H1 (cell line): ENCODE data around the gene SELPLG. TPM values are rescaled to one million over a fixed set of nuclear protein-coding genes. Genes with fewer than 3 reads are reported as not detected.

Experiments
- CTCF ChIA-PET: fragments of 300-600 bp; sonication (Branson Sonifier 250); formaldehyde crosslinking; loops from one replicate; lab custom pipeline; 2021; ENCODE audit not compliant: partially characterized antibody; lab: Charles Lee
- POLR2A ChIA-PET: fragments of 300-600 bp; sonication (Branson Sonifier 250); formaldehyde crosslinking; loops from one replicate; lab custom pipeline; 2021; ENCODE audit warnings: inconsistent platforms; ENCODE audit not compliant: partially characterized antibody; lab: Charles Lee
- DNase-seq, 2 experiments: peaks; one replicate each; pipeline versions ENCODE4 v3.0.0 to v3.0.0-alpha.2; 2010 to 2022; ENCODE audit warnings: low spot score in 2 of 2, low read depth in 1 of 2, mixed read lengths in 1 of 2
- FAIRE-seq: peaks from 2 replicates; lab custom pipeline; 2011; peaks lifted over from hg19 to GRCh38; lab: Jason Lieb, UNC
- H2AFZ ChIP-seq: 2 replicates; pipeline ENCODE4 v1.8.1; 2012; ENCODE audit warnings: low read length, inconsistent platforms
- H2AK5ac ChIP-seq: 2 replicates; pipeline ENCODE4 v1.6.1; 2013; ENCODE audit warnings: low read depth, low read length
- H2BK120ac ChIP-seq: replicated peaks from 2 replicates; pipeline ENCODE3; 2013; ENCODE audit warnings: low read depth, low read length, inconsistent platforms
- H2BK12ac ChIP-seq: 2 replicates; pipeline ENCODE4 v1.6.1; 2013; ENCODE audit warnings: low read depth, low read length
- H2BK15ac ChIP-seq: 2 replicates; pipeline ENCODE4 v1.6.1; 2013; ENCODE audit warnings: low read length
- H2BK20ac ChIP-seq: 2 replicates; pipeline ENCODE4 v1.6.1; 2013; ENCODE audit warnings: low read length
- H2BK5ac ChIP-seq: 2 replicates; pipeline ENCODE4 v1.6.1; 2013; ENCODE audit warnings: low read depth, low read length
- H3K14ac ChIP-seq: 2 replicates; pipeline ENCODE4 v1.6.1; 2013; ENCODE audit warnings: inconsistent platforms; ENCODE audit not compliant: insufficient read length
- H3K18ac ChIP-seq: 2 replicates; pipeline ENCODE4 v1.6.1; 2013; ENCODE audit warnings: low read length; ENCODE audit errors: extremely low read depth
- H3K23ac ChIP-seq: 2 replicates; pipeline ENCODE4 v1.6.1; 2013; ENCODE audit warnings: inconsistent platforms; ENCODE audit not compliant: insufficient read length
- H3K23me2 ChIP-seq: 2 replicates; pipeline ENCODE4 v1.6.1; 2013; ENCODE audit warnings: low read depth, low read length
- H3K27ac ChIP-seq: 2 replicates; pipeline ENCODE4 v1.6.1; 2011; ENCODE audit warnings: low read depth, low read length, inconsistent platforms
- H3K27me3 ChIP-seq, 4 experiments: replicated peaks in 1 of 4; 1 replicate in 1 of 4; 2 replicates in 3 of 4; pipeline versions ENCODE4 v1.6.1 to v1.8.1; 2011 to 2013; ENCODE audit warnings: low read length in 3 of 4, mild to moderate bottlenecking in 3 of 4, inconsistent platforms in 2 of 4, mixed read lengths in 2 of 4, moderate library complexity in 1 of 4; ENCODE audit not compliant: control insufficient read depth in 3 of 4, insufficient read depth in 3 of 4; ENCODE audit errors: extremely low read depth in 1 of 4
- H3K36me3 ChIP-seq, 4 experiments: 2 replicates each; pipeline versions ENCODE4 v1.6.1 to v1.8.1; 2011 to 2013; ENCODE audit warnings: mild to moderate bottlenecking in 4 of 4, low read length in 3 of 4, moderate library complexity in 2 of 4, control low read depth in 1 of 4, inconsistent platforms in 1 of 4; ENCODE audit not compliant: insufficient read depth in 4 of 4, control insufficient read depth in 2 of 4
- H3K4ac ChIP-seq: replicated peaks from 2 replicates; pipeline ENCODE3; 2013; ENCODE audit warnings: low read length, low read depth, mixed read lengths, inconsistent platforms; ENCODE audit not compliant: insufficient read length
- H3K4me1 ChIP-seq, 4 experiments: replicated peaks in 1 of 4; 1 replicate in 1 of 4; 2 replicates in 3 of 4; pipeline versions ENCODE4 v1.6.1 to v1.8.1; 2011 to 2013; ENCODE audit warnings: low read length in 3 of 4, inconsistent platforms in 2 of 4, mixed read lengths in 1 of 4; ENCODE audit not compliant: insufficient read depth in 4 of 4, control insufficient read depth in 3 of 4
- H3K4me2 ChIP-seq, 2 experiments: 2 replicates each; pipeline versions ENCODE4 v1.6.1 to v1.8.1; 2011 to 2013; ENCODE audit warnings: low read depth in 2 of 2, low read length in 2 of 2, control low read depth in 1 of 2, inconsistent platforms in 1 of 2, mild to moderate bottlenecking in 1 of 2; ENCODE audit not compliant: insufficient read depth in 1 of 2
- H3K4me3 ChIP-seq, 4 experiments: fragments of 200-600, 300-600 bp in 1 of 4; sonication (generic), shearing (Covaris generic), sonication (Bioruptor Twin) in 1 of 4; 2 replicates each; pipeline versions ENCODE4 v1.5.1 to v1.8.1; 2011 to 2016; ENCODE audit warnings: low read length in 4 of 4, low read depth in 3 of 4, control low read depth in 2 of 4, inconsistent platforms in 2 of 4, mild to moderate bottlenecking in 2 of 4, mixed read lengths in 1 of 4, moderate library complexity in 1 of 4; ENCODE audit not compliant: insufficient read depth in 2 of 4; ENCODE audit errors: extremely low read depth in 1 of 4
- H3K56ac ChIP-seq: replicated peaks from 2 replicates; pipeline ENCODE3; 2013; ENCODE audit warnings: low read depth, mild to moderate bottlenecking, mixed read lengths, low read length, inconsistent platforms; ENCODE audit not compliant: insufficient read length
- H3K79me1 ChIP-seq: 2 replicates; pipeline ENCODE4 v1.6.1; 2013; ENCODE audit warnings: low read depth, low read length, control low read depth
- H3K79me2 ChIP-seq, 2 experiments: 2 replicates each; pipeline versions ENCODE4 v1.6.1 to v1.8.1; 2012 to 2013; ENCODE audit warnings: low read length in 2 of 2, mild to moderate bottlenecking in 2 of 2, inconsistent platforms in 1 of 2; ENCODE audit not compliant: insufficient read depth in 2 of 2, control insufficient read depth in 1 of 2
- H3K9ac ChIP-seq, 4 experiments: replicated peaks in 1 of 4; 1 replicate in 1 of 4; 2 replicates in 3 of 4; pipeline versions ENCODE4 v1.6.1 to v1.8.1; 2011 to 2013; ENCODE audit warnings: low read depth in 3 of 4, low read length in 3 of 4, control low read depth in 2 of 4, mild to moderate bottlenecking in 2 of 4, moderate library complexity in 2 of 4, inconsistent platforms in 1 of 4; ENCODE audit errors: extremely low read depth in 1 of 4
- H3K9me3 ChIP-seq, 2 experiments: 2 replicates each; pipeline versions ENCODE4 v1.6.1 to v1.8.1; 2012 to 2013; ENCODE audit warnings: mild to moderate bottlenecking in 2 of 2, moderate library complexity in 2 of 2, control low read depth in 1 of 2, inconsistent platforms in 1 of 2, low read depth in 1 of 2, low read length in 1 of 2, mixed read lengths in 1 of 2; ENCODE audit not compliant: insufficient read depth in 2 of 2
- H4K20me1 ChIP-seq, 2 experiments: replicated peaks in 1 of 2; 2 replicates each; pipeline versions ENCODE3 to v1.8.1; 2011 to 2013; ENCODE audit warnings: inconsistent platforms in 2 of 2, low read length in 2 of 2, mild to moderate bottlenecking in 1 of 2; ENCODE audit not compliant: insufficient read depth in 2 of 2, control insufficient read depth in 1 of 2
- H4K5ac ChIP-seq: 2 replicates; pipeline ENCODE4 v1.6.1; 2013; ENCODE audit warnings: low read length, low read depth, mixed read lengths, inconsistent platforms; ENCODE audit not compliant: insufficient read length
- H4K8ac ChIP-seq: 2 replicates; pipeline ENCODE4 v1.8.0; 2013; ENCODE audit warnings: mild to moderate bottlenecking, moderate library complexity, low read length, inconsistent platforms; ENCODE audit not compliant: insufficient read depth; ENCODE audit errors: extremely low read depth
- H4K91ac ChIP-seq: replicated peaks from 2 replicates; pipeline ENCODE3; 2013; ENCODE audit warnings: low read length, mixed read lengths, inconsistent platforms; ENCODE audit not compliant: insufficient read length
- ASH2L ChIP-seq: fragments of 200-600, 300-600 bp; sonication (generic); IDR thresholded peaks from one replicate; pipeline ENCODE4 v1.7.1; 2017; ENCODE audit warnings: low read length
- EZH2 ChIP-seq: fragments of 200-600 bp; sonication (generic); IDR thresholded peaks from 2 replicates; pipeline ENCODE4 v1.7.1; 2012; ENCODE audit warnings: low read depth, mild to moderate bottlenecking, moderate library complexity, low read length, inconsistent platforms; ENCODE audit not compliant: severe bottlenecking
- POLR2A ChIP-seq, 2 experiments: IDR thresholded peaks; 1 replicate in 1 of 2; 2 replicates in 1 of 2; pipeline ENCODE4 v1.6.1; 2011; ENCODE audit warnings: low read depth in 2 of 2, low read length in 2 of 2, mild to moderate bottlenecking in 2 of 2; ENCODE audit errors: control extremely low read depth in 1 of 2
- SAP30 ChIP-seq: fragments of 300-600 bp; sonication (generic); IDR thresholded peaks from 2 replicates; pipeline ENCODE4 v1.7.1; 2012; ENCODE audit warnings: low read length, moderate library complexity, mild to moderate bottlenecking, inconsistent platforms; ENCODE audit not compliant: insufficient read depth, insufficient replicate concordance
- SIRT6 ChIP-seq: IDR thresholded peaks from one replicate; pipeline ENCODE4 v1.7.1; 2012; ENCODE audit warnings: low read length, inconsistent platforms
- SP2 ChIP-seq: IDR thresholded peaks from 2 replicates; pipeline ENCODE4 v1.6.1; 2012; ENCODE audit warnings: mild to moderate bottlenecking, low read length, inconsistent platforms
- WGBS, 2 experiments: shearing (Covaris generic) in 1 of 2; methylation state at CpG; one replicate each; pipeline versions ENCODE4 v1.1.6 to v1.1.7; 2013 to 2015; ENCODE audit warnings: low lambda C conversion rate in 2 of 2, mixed read lengths in 2 of 2, inconsistent platforms in 1 of 2, low coverage in 1 of 2, missing lambda C conversion rate in 1 of 2; ENCODE audit not compliant: insufficient replicate concordance in 2 of 2, insufficient coverage in 1 of 2, insufficient read length in 1 of 2; ENCODE audit errors: extremely low coverage in 1 of 2, missing lambda C conversion rate in 1 of 2; 5-methylcytosine and 5-hydroxymethylcytosine counted together
- polyA plus RNA-seq, 7 experiments: library from polyadenylated mRNA; depleted of rRNA in 3 of 7; stranded (reverse) in 5 of 7; unstranded in 2 of 7; fragments of >200 nt in 5 of 7; fragments of 200-250 nt in 2 of 7; gene quantifications; 1 replicate in 5 of 7; 2 replicates in 1 of 7; 4 replicates in 1 of 7; pipeline versions ENCODE4 v1.2.1 to v1.2.3, GENCODE V29; 2011 to 2013; ENCODE audit warnings: missing spikeins in 2 of 7, mixed read lengths in 2 of 7
- total RNA-seq: library from RNA; stranded (reverse); fragmentation: NEBNext Ultra II Directional; extraction: Animal tissue kit (Norgen Biotek cat#: 25700); gene quantifications from 2 replicates; pipeline ENCODE4 v1.2.1, GENCODE V29; 2021
- TF ChIP-seq, protein P1 (sequence below): IDR thresholded peaks from 2 replicates; pipeline ENCODE4 v1.6.1; 2011; ENCODE audit warnings: low read depth, mild to moderate bottlenecking, low read length; ENCODE audit not compliant: insufficient read depth
- TF ChIP-seq, protein P2 (sequence below), 3 experiments: IDR thresholded peaks; 1 replicate in 2 of 3; 2 replicates in 1 of 3; pipeline versions ENCODE4 v1.5.1 to v1.6.1; 2011; ENCODE audit warnings: low read length in 3 of 3, mild to moderate bottlenecking in 3 of 3, inconsistent platforms in 2 of 3, low read depth in 1 of 3, moderate library complexity in 1 of 3; ENCODE audit not compliant: insufficient read depth in 1 of 3; ENCODE audit errors: control extremely low read depth in 1 of 3

Gene SELPLG
- total and polyA plus RNA-seq, 2 of the 8 experiments (the other 6 are each of a cell fraction or from before 2014, with no cell fraction given), result 0.18 TPM; not detected in 1

DNA sequence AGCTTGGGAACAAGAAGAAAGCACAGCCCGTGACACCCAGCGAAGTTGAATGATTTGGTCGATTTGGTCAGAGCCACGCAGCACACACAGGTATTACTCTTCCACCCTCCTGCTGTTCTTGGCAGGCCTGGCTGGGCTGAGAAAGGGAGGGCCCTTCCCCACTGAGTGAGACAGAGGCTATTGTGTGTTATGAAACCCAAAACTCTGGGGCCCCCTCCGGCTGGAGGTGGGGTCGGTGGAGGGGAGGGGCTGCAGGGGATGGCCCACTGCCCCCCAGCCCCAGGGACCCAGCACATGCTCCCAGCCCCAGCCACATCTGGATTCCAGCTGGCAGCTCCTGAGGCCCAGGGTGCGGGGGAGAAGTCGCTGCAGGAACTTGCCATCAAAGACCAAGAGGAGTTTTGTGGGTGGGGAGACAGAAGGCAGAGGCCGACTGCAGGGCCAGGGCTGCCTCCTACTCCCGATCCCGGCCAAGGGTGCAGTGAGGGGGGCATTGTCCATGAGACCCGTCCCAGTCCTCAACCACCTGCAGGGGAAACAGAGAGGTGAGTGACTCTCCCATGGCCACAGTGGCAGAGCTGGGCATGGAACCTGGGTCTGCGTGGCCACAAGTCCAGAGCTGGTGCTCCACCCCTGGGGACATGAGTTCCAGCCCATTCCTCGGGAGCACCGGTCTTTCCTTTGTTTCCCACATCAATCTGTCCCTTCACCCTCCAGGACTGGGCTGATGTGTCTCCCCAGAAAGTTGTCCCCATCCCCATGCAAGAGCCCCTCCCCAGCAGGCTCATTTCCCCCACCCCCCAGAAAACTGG, 44.5 kb downstream of the SELPLG start:
- Histone ChIP-seq H2AFZ (no peak overlapping the region), H3K27me3 (no peaks in the 10 kb centered on the region), H2BK5ac (no peak overlapping the region), H3K14ac (no peak overlapping the region), H3K4me2 (peak overlapping the region; percentile 7 to 25; a peak in 1 of 4 replicates), H4K20me1 (no peaks in the 10 kb centered on the region), H2BK20ac (peak overlapping the region; percentile 93), H3K9me3 (no peaks in the 10 kb centered on the region), H3K79me2 (no peaks in the 10 kb centered on the region), H3K36me3 (no peaks in the 10 kb centered on the region), H3K23me2 (no peaks in the 10 kb centered on the region), H3K23ac (no peak overlapping the region), H2AK5ac (no peak overlapping the region), H2BK12ac (peak overlapping the region; percentile 90; the same call in 1 of the 2 replicates), H3K79me1 (no peaks in the 10 kb centered on the region), H3K9ac (no peak overlapping the region; a peak in 2 of 7 replicates), H4K5ac (peak overlapping the region; percentile 16), H3K4ac (no peak overlapping the region), H2BK120ac (peak overlapping the region; percentile 49), H3K4me1 (peaks cover 0 to 17% (median 11%) of the 10 kb centered on the region in 4 experiments; a peak in 6 of 7 replicates), H4K8ac (0 out of 2 replicates have a peak overlapping the region, but pooled peaks have one; percentile 36), H3K4me3 (no peak overlapping the region), H4K91ac (peak overlapping the region; percentile 34), H3K27ac (peak overlapping the region; percentile 22; the same call in 1 of the 2 replicates), H2BK15ac (0 out of 2 replicates have a peak overlapping the region, but pooled peaks have one; percentile 9), H3K56ac (no peak overlapping the region), H3K18ac (peak overlapping the region; percentile 83; the same call in 1 of the 2 replicates)
- ChIA-PET POLR2A (interaction anchor here (0.7 to 3.5 kb wide), 5 partner anchors 8 to 64 kb away, joined by 3 to 10 read pairs (median 4); partner anchors contain the start of genes ISCU, SART3 and TMEM119), CTCF (interaction anchor here (0.6 to 2.3 kb wide), 12 partner anchors 9 to 382 kb away, joined by 3 to 7 read pairs (median 3); partner anchors contain the start of gene TMEM119)
- no peak for FAIRE-seq
- 64% methylated on average over 14 of the region's 15 CpGs; no CpG with 5 or more reads in 1 of the 2 experiments for WGBS, 2 experiments
- DNase-seq, result no peak
- TF ChIP-seq POLR2A (IDR thresholded peaks at IDR 0.05; ENCODE audit: control extremely low read depth in 1 of 2, low read depth in 2 of 2, low read length in 2 of 2), result no peak
- TF ChIP-seq EZH2, result no peak
- TF ChIP-seq, protein P1, sequence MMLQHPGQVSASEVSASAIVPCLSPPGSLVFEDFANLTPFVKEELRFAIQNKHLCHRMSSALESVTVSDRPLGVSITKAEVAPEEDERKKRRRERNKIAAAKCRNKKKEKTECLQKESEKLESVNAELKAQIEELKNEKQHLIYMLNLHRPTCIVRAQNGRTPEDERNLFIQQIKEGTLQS, result no peak
- no peak for TF ChIP-seq SAP30
- no peak for TF ChIP-seq ASH2L
- TF ChIP-seq SP2, result no peak
- TF ChIP-seq, protein P2, sequence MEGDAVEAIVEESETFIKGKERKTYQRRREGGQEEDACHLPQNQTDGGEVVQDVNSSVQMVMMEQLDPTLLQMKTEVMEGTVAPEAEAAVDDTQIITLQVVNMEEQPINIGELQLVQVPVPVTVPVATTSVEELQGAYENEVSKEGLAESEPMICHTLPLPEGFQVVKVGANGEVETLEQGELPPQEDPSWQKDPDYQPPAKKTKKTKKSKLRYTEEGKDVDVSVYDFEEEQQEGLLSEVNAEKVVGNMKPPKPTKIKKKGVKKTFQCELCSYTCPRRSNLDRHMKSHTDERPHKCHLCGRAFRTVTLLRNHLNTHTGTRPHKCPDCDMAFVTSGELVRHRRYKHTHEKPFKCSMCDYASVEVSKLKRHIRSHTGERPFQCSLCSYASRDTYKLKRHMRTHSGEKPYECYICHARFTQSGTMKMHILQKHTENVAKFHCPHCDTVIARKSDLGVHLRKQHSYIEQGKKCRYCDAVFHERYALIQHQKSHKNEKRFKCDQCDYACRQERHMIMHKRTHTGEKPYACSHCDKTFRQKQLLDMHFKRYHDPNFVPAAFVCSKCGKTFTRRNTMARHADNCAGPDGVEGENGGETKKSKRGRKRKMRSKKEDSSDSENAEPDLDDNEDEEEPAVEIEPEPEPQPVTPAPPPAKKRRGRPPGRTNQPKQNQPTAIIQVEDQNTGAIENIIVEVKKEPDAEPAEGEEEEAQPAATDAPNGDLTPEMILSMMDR (IDR thresholded peaks at IDR 0.05; ENCODE audit: control extremely low read depth in 1 of 3, insufficient read depth in 1 of 3, low read depth in 1 of 3, low read length in 3 of 3), result no peak
- TF ChIP-seq SIRT6, result no peak
